ENCODE data around the gene POPDC2. TPM values are rescaled to one million over a fixed set of nuclear protein-coding genes. Genes with fewer than 3 reads are reported as not detected.
A peak's percentile ranks its signal among the peaks of the same experiment; 100 is the strongest.

The POPDC2 gene
- polyA plus RNA-seq, 1 of the 3 experiments (the other 2 are of a cell fraction) = 19.9 TPM

DNA sequence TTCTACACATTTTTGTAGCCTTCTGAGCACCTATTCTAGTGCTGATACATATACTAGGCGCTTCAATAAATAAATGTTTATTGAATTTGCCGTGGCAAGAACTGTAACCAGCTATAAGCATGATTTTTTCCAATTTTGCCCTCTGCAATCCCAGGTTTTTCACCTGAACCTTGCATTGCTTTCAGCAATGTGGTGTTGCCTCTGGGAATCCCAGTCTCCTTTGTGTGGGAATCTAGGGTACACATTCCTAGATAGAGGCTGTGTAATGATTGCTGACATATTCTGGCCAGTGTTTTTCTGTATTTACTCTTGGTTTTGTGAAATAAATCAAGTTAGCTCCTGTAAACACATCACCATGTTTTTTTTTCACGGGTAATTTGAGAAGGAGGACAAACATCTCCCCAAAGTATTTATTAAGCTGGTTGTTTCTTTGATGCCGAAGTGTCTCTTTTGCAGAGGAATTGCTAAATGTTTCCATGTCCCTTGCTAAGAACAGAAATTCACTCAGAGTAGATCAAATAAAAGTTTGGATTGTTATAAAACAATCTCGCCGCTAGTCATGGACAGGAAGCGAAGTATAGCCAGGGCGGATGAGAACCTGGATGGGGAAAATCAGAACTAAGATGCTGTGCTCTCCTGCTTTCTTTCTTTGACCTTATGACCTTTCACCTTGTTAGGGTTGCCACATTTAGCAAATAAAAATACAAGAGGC, 43.6 kb upstream of the POPDC2 start (continued):
- TF ChIP-seq TEAD4 (IDR thresholded peaks at IDR 0.05; ENCODE audit: borderline replicate concordance, insufficient read depth) (no peak), TAF1 (IDR thresholded peaks at IDR 0.05; ENCODE audit: borderline replicate concordance, low read depth, low read length) (no peak), JUND (IDR thresholded peaks at IDR 0.05) (no peak), TCF12 (IDR thresholded peaks at IDR 0.05) (no peak), MXI1 (IDR thresholded peaks at IDR 0.05; ENCODE audit: low read depth, low read length) (no peak), GABPA (IDR thresholded peaks at IDR 0.05; ENCODE audit: low read depth) (no peak), NFIC (IDR thresholded peaks at IDR 0.05; ENCODE audit: borderline replicate concordance) (no peak), EZH2phosphoT487 (IDR thresholded peaks at IDR 0.05; ENCODE audit: borderline replicate concordance, low read depth) (no peak)
- TF ChIP-seq, protein P1, sequence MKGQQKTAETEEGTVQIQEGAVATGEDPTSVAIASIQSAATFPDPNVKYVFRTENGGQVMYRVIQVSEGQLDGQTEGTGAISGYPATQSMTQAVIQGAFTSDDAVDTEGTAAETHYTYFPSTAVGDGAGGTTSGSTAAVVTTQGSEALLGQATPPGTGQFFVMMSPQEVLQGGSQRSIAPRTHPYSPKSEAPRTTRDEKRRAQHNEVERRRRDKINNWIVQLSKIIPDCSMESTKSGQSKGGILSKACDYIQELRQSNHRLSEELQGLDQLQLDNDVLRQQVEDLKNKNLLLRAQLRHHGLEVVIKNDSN (IDR thresholded peaks at IDR 0.05; ENCODE audit: borderline replicate concordance, low read depth) = no peak
- TF ChIP-seq, protein P2, sequence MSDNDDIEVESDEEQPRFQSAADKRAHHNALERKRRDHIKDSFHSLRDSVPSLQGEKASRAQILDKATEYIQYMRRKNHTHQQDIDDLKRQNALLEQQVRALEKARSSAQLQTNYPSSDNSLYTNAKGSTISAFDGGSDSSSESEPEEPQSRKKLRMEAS (IDR thresholded peaks at IDR 0.05; ENCODE audit: low read depth) = no peak

DNA sequence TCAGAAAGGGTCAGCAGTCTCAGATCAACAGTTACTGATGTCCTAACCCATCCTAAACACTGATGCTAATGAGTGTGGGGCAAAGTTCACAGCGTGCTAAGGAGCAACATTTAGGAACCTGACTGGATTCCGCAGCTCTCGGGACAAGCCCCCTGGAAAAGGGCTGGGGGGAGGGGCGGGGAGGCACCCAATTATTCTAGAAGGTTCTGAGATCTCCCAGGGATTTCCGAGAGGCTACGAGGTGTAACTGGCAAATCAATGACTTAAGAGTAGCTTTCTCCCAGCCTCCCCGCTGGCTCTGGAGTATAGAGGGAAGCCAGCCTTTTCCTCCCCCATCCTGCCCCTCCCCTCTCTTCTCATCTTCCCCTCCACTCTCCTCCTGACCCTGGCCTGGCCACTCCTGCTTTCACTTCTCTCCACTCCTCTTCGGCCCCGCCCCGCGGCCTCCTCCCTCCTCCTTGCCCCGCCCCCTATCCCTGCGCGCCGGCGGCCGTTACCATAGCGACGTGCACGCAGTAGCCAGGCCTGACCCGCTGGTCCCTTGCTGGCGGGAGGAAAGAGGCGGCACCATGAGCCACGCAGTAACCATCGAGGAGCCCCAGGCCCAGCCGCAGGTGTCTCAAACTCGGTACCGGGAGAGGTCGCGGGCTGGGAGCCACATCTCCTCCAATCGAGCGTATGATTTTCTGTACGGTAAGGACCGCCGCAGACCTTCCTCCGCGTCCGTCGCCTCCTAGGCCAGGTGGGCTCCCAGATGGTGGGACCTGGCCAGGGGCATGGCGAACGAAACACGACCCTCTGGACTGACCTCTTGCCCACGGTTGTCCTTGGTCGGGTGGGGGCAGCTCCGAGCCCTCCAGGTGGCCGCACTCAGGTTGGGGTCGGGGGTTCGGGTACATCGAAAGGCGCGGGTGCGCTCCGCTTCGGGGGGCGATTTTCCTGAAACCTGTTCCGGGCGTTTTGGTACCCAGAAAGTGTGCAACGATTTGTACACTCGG, 42.4 kb upstream of the POPDC2 start, which contains the start of gene CFAP91:
Gene CFAP91 (plus strand): TSS at position 493 of the 998 bp plus-strand sequence. CDS start 77 bp downstream, at position 570.
- ChIA-PET POLR2A (interaction anchor here (0.6 kb wide), 1 partner anchor 99 kb away, joined by 3 read pairs; no protein-coding TSS in a partner anchor), CTCF (interaction anchor here (1.7 to 2.1 kb wide), 2 partner anchors 9 to 12 kb away, joined by 3 to 9 read pairs; no protein-coding TSS in a partner anchor)
- 4% methylated on average over 41 of the region's 59 CpGs for WGBS (ENCODE audit: low lambda C conversion rate)
- peaks cover 4% of the 10 kb centered on the region for H3F3A ChIP-seq (replicated peaks; ENCODE audit: insufficient read depth)
- no peaks in the 10 kb centered on the region for H3K27me3 ChIP-seq (ENCODE audit: insufficient read depth)
- no peaks in the 10 kb centered on the region for H4K20me1 ChIP-seq (ENCODE audit: insufficient read depth)
- peak within 1 kb of the TSS; percentile 72 to 79 for H3K4me3 ChIP-seq (ENCODE audit: low read depth in 2 of 2, low read length in 1 of 2)
- H3K9me3 ChIP-seq = no peaks in the 10 kb centered on the region
- peak within 1 kb of the TSS in 1 of 2 experiments; percentile 67; a peak in 2 of 4 replicates for H3K27ac ChIP-seq (ENCODE audit: low read depth in 2 of 2, low read length in 1 of 2)
- H3K79me2 ChIP-seq (ENCODE audit: insufficient read depth) = no peaks in the 10 kb centered on the region
- peak within 1 kb of the TSS; percentile 94 for H3K4me2 ChIP-seq
- H3K9me2 ChIP-seq = no peaks in the 10 kb centered on the region
- TF ChIP-seq GABPA (IDR thresholded peaks at IDR 0.05; ENCODE audit: low read depth) (no peak), GATA2 (CRISPR knock-in tag; IDR thresholded peaks at IDR 0.05) (no peak), TEAD4 (IDR thresholded peaks at IDR 0.05; ENCODE audit: borderline replicate concordance, insufficient read depth) (no peak), POLR2AphosphoS5 (IDR thresholded peaks at IDR 0.05; ENCODE audit: low read depth, low read length) (no peak), MXI1 (IDR thresholded peaks at IDR 0.05; ENCODE audit: low read depth, low read length) (peak; percentile 93), TAF1 (IDR thresholded peaks at IDR 0.05; ENCODE audit: borderline replicate concordance, low read depth, low read length) (no peak), RFX5 (IDR thresholded peaks at IDR 0.05; ENCODE audit: low read length) (0 out of 2 replicates have a peak, but pooled peaks have one; percentile 6), CHD2 (IDR thresholded peaks at IDR 0.05; ENCODE audit: low read length, partially characterized antibody) (peak; percentile 19), RXRA (IDR thresholded peaks at IDR 0.05; ENCODE audit: borderline replicate concordance, low read depth) (no peak), TCF12 (IDR thresholded peaks at IDR 0.05) (no peak), SIN3A (IDR thresholded peaks at IDR 0.05; ENCODE audit: borderline replicate concordance, low read depth, low read length) (0 out of 2 replicates have a peak, but pooled peaks have one; percentile 39), YY1 (IDR thresholded peaks at IDR 0.05; ENCODE audit: low read depth) (no peak)
- TF ChIP-seq, protein P1 (IDR thresholded peaks at IDR 0.05; ENCODE audit: borderline replicate concordance, low read depth) = no peak
- TF ChIP-seq, protein P3, sequence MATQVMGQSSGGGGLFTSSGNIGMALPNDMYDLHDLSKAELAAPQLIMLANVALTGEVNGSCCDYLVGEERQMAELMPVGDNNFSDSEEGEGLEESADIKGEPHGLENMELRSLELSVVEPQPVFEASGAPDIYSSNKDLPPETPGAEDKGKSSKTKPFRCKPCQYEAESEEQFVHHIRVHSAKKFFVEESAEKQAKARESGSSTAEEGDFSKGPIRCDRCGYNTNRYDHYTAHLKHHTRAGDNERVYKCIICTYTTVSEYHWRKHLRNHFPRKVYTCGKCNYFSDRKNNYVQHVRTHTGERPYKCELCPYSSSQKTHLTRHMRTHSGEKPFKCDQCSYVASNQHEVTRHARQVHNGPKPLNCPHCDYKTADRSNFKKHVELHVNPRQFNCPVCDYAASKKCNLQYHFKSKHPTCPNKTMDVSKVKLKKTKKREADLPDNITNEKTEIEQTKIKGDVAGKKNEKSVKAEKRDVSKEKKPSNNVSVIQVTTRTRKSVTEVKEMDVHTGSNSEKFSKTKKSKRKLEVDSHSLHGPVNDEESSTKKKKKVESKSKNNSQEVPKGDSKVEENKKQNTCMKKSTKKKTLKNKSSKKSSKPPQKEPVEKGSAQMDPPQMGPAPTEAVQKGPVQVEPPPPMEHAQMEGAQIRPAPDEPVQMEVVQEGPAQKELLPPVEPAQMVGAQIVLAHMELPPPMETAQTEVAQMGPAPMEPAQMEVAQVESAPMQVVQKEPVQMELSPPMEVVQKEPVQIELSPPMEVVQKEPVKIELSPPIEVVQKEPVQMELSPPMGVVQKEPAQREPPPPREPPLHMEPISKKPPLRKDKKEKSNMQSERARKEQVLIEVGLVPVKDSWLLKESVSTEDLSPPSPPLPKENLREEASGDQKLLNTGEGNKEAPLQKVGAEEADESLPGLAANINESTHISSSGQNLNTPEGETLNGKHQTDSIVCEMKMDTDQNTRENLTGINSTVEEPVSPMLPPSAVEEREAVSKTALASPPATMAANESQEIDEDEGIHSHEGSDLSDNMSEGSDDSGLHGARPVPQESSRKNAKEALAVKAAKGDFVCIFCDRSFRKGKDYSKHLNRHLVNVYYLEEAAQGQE (IDR thresholded peaks at IDR 0.05; ENCODE audit: low read depth, low read length) = no peak
- TF ChIP-seq, protein P2 (IDR thresholded peaks at IDR 0.05; ENCODE audit: low read depth) = peak; percentile 87
- TF ChIP-seq, protein P4, sequence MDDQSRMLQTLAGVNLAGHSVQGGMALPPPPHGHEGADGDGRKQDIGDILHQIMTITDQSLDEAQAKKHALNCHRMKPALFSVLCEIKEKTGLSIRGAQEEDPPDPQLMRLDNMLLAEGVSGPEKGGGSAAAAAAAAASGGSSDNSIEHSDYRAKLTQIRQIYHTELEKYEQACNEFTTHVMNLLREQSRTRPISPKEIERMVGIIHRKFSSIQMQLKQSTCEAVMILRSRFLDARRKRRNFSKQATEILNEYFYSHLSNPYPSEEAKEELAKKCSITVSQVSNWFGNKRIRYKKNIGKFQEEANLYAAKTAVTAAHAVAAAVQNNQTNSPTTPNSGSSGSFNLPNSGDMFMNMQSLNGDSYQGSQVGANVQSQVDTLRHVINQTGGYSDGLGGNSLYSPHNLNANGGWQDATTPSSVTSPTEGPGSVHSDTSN (IDR thresholded peaks at IDR 0.05) = no peak
- H3K36me3 ChIP-seq (replicated peaks in 1 of 2; ENCODE audit: control insufficient read depth in 1 of 2, insufficient read depth in 2 of 2, low read length in 1 of 2) = no peaks in the 10 kb centered on the region
- peak; percentile 97 for DNase-seq
- peak within 1 kb of the TSS; percentile 96 for H2AFZ ChIP-seq (ENCODE audit: low read depth)
- H3K9ac ChIP-seq = peak within 1 kb of the TSS; percentile 55
- H3K4me1 ChIP-seq (ENCODE audit: control insufficient read depth in 1 of 2, insufficient read depth in 2 of 2, low read depth in 1 of 2, low read length in 1 of 2) = peaks cover 0 to 2% of the 10 kb centered on the region in 2 experiments; a peak in 3 of 4 replicates
